IPS-15b (cell line): Measurements from ENCODE around the gene VPS51.
"Not testable (repeated sequence)": the region's sequence is repeated elsewhere in the genome, so short reads cannot be mapped to it uniquely, and the experiment has no call there.

Experiments used
- H3K27me3 ChIP-seq: one replicate; pipeline ENCODE4 v1.6.1; 2013; ENCODE audit warnings: low read length; ENCODE audit not compliant: control insufficient read depth, insufficient read depth
- H3K36me3 ChIP-seq: one replicate; pipeline ENCODE4 v1.6.1; 2013; ENCODE audit warnings: low read length; ENCODE audit not compliant: control insufficient read depth, insufficient read depth
- H3K4me1 ChIP-seq: one replicate; pipeline ENCODE4 v1.6.1; 2013; ENCODE audit warnings: mild to moderate bottlenecking, low read length; ENCODE audit not compliant: control insufficient read depth, insufficient read depth
- H3K4me3 ChIP-seq: one replicate; pipeline ENCODE4 v1.5.1; 2013; ENCODE audit warnings: low read depth, low read length
- H3K9ac ChIP-seq: one replicate; pipeline ENCODE4 v1.6.1; 2013; ENCODE audit warnings: low read depth, mild to moderate bottlenecking, low read length
- H3K9me3 ChIP-seq: one replicate; pipeline ENCODE4 v1.6.1; 2013; ENCODE audit warnings: mild to moderate bottlenecking, low read length; ENCODE audit not compliant: control insufficient read depth, insufficient read depth

VPS51 gene

GRCh38 chr11:65134240-65134951 lies 38.4 kb downstream of the VPS51 start, which contains the start of gene SYVN1:
SYVN1 (minus strand) TSS chr11:65134519; CDS start chr11:65133601, 918 bp downstream.
- no peaks in the 10 kb centered on the region for H3K9me3 ChIP-seq
- H3K4me3 ChIP-seq, result peak within 1 kb of the TSS; percentile 99
- H3K9ac ChIP-seq, result peak within 1 kb of the TSS; percentile 96
- H3K36me3 ChIP-seq, result peaks cover 36% of the 10 kb centered on the region
- peaks cover 4% of the 10 kb centered on the region for H3K4me1 ChIP-seq
- H3K27me3 ChIP-seq, result no peaks in the 10 kb centered on the region

GRCh38 chr11:65134952-65135632 lies 39.1 kb downstream of the VPS51 start:
- Histone ChIP-seq H3K4me1 (peaks cover 4% of the 10 kb centered on the region), H3K27me3 (no peaks in the 10 kb centered on the region), H3K36me3 (peaks cover 29% of the 10 kb centered on the region), H3K9me3 (no peaks in the 10 kb centered on the region), H3K4me3 (peak overlapping the region; percentile 99), H3K9ac (peak overlapping the region; percentile 96)

GRCh38 chr11:65135633-65136145 lies 39.7 kb downstream of the VPS51 start:
- H3K9ac ChIP-seq, result peak overlapping the region; percentile 67
- no peaks in the 10 kb centered on the region for H3K27me3 ChIP-seq
- H3K4me3 ChIP-seq, result peak overlapping the region; percentile 99
- H3K9me3 ChIP-seq, result no peaks in the 10 kb centered on the region
- peaks cover 25% of the 10 kb centered on the region for H3K36me3 ChIP-seq
- peaks cover 4% of the 10 kb centered on the region for H3K4me1 ChIP-seq

GRCh38 chr11:65136515-65137096 lies 40.6 kb downstream of the VPS51 start:
- peaks cover 16% of the 10 kb centered on the region for H3K36me3 ChIP-seq
- no peaks in the 10 kb centered on the region for H3K9me3 ChIP-seq
- H3K27me3 ChIP-seq, result peaks cover 3% of the 10 kb centered on the region
- H3K9ac ChIP-seq, result no peak overlapping the region
- H3K4me1 ChIP-seq, result peaks cover 4% of the 10 kb centered on the region
- no peak overlapping the region for H3K4me3 ChIP-seq

- H3K9ac ChIP-seq, result no peak overlapping the region
- H3K9me3 ChIP-seq, result no peaks in the 10 kb centered on the region
- no peaks in the 10 kb centered on the region for H3K4me1 ChIP-seq
- no peak overlapping the region for H3K4me3 ChIP-seq
- H3K36me3 ChIP-seq, result no peaks in the 10 kb centered on the region
- peaks cover 3% of the 10 kb centered on the region for H3K27me3 ChIP-seq
Measured at GRCh38 chr11:65141896-65142494, 46.0 kb downstream of the VPS51 start.

GRCh38 chr11:65147352-65148075 lies 51.5 kb downstream of the VPS51 start:
- no peaks in the 10 kb centered on the region for H3K27me3 ChIP-seq
- no peak overlapping the region for H3K4me3 ChIP-seq

GRCh38 chr11:65148657-65149056 lies 52.6 kb downstream of the VPS51 start:
- H3K9ac ChIP-seq, result no peak overlapping the region
- H3K4me1 ChIP-seq, result no peaks in the 10 kb centered on the region
- H3K36me3 ChIP-seq, result no peaks in the 10 kb centered on the region
- H3K4me3 ChIP-seq, result no peak overlapping the region
- no peaks in the 10 kb centered on the region for H3K27me3 ChIP-seq
- no peaks in the 10 kb centered on the region for H3K9me3 ChIP-seq

More at GRCh38 chr11:65147352-65148075, 51.5 kb downstream of the VPS51 start:
- H3K4me1 ChIP-seq, result no peaks in the 10 kb centered on the region
- no peaks in the 10 kb centered on the region for H3K36me3 ChIP-seq
- no peak overlapping the region for H3K9ac ChIP-seq
- H3K9me3 ChIP-seq, result no peaks in the 10 kb centered on the region

GRCh38 chr11:65150131-65150508 lies 54.1 kb downstream of the VPS51 start:
- H3K4me1 ChIP-seq, H3K36me3 ChIP-seq, H3K4me3 ChIP-seq, H3K9me3 ChIP-seq, H3K27me3 ChIP-seq, H3K9ac ChIP-seq: not testable (repeated sequence)

- Histone ChIP-seq H3K9me3 (no peaks in the 10 kb centered on the region), H3K4me1 (no peaks in the 10 kb centered on the region), H3K36me3 (no peaks in the 10 kb centered on the region), H3K27me3 (no peaks in the 10 kb centered on the region), H3K9ac (no peak overlapping the region), H3K4me3 (no peak overlapping the region)
Measured at GRCh38 chr11:65150509-65151299, 54.7 kb downstream of the VPS51 start.

- H3K4me1 ChIP-seq, result no peaks in the 10 kb centered on the region
- H3K4me3 ChIP-seq, result no peak overlapping the region
- H3K27me3 ChIP-seq, result no peaks in the 10 kb centered on the region
- no peaks in the 10 kb centered on the region for H3K36me3 ChIP-seq
- no peaks in the 10 kb centered on the region for H3K9me3 ChIP-seq
- H3K9ac ChIP-seq, result no peak overlapping the region
Measured at GRCh38 chr11:65151331-65151899, 55.4 kb downstream of the VPS51 start.
